ENCODE data around the gene EPB41L4B.

DNA sequence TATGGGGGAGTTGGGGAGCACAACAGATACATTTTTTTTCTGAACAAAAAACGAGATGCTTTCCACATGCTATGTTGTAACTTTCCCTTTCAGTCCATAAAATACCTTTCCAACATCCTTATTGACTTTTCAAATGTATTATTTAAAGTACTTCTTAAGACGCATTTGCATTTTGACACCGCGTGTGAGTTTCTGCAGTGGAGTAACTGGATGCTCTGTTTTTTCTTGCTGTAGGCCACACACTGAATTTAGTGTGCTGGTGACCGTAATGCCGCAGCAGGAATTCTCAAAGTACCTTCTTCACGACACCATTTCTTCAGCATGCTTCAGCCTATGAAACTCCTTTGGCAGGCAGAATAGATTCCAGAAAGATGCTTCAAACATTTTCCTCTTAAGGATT, 14.3 kb upstream of the EPB41L4B start:
- TF ChIP-seq POLR2A (IDR thresholded peaks at IDR 0.05): no peak
- TF ChIP-seq, protein P1, sequence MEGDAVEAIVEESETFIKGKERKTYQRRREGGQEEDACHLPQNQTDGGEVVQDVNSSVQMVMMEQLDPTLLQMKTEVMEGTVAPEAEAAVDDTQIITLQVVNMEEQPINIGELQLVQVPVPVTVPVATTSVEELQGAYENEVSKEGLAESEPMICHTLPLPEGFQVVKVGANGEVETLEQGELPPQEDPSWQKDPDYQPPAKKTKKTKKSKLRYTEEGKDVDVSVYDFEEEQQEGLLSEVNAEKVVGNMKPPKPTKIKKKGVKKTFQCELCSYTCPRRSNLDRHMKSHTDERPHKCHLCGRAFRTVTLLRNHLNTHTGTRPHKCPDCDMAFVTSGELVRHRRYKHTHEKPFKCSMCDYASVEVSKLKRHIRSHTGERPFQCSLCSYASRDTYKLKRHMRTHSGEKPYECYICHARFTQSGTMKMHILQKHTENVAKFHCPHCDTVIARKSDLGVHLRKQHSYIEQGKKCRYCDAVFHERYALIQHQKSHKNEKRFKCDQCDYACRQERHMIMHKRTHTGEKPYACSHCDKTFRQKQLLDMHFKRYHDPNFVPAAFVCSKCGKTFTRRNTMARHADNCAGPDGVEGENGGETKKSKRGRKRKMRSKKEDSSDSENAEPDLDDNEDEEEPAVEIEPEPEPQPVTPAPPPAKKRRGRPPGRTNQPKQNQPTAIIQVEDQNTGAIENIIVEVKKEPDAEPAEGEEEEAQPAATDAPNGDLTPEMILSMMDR (IDR thresholded peaks at IDR 0.05): no peak
